GM12878 (cell line): ENCODE results near the gene PCDHGA8. TPM values are rescaled to one million over a fixed set of nuclear protein-coding genes. Genes with fewer than 3 reads are reported as not detected.

Experiments
- ATAC-seq: fragments of 200-7000 bp; cut with Tn5 transposase; 3 replicates; pipeline ENCODE4 v1.9.1; 2020; ENCODE audit warnings: mild to moderate bottlenecking, moderate library complexity
- BruUV-seq: library from RNA; stranded (reverse); fragments of 400-500 nt; replicated peaks from 2 replicates; lab custom pipeline; 2021; lab: Mats Ljungman, UMichigan
- CTCF ChIA-PET: fragments of 300-600 bp; sonication (Branson Sonifier 250); formaldehyde crosslinking; extraction: SDS; loops from one replicate; lab custom pipeline; 2021; ENCODE audit warnings: inconsistent platforms; lab: Yijun Ruan, JAX
- POLR2A ChIA-PET: fragments of 350-600 bp; formaldehyde crosslinking; extraction: SDS; loops from one replicate; lab custom pipeline; 2021; ENCODE audit warnings: inconsistent platforms; lab: Charles Lee
- RAD21 ChIA-PET: fragments of 300-600 bp; sonication (Branson Sonifier 250); formaldehyde crosslinking; loops from one replicate; lab custom pipeline; 2023; ENCODE audit warnings: antibody characterized with exemption; ENCODE audit not compliant: unreplicated experiment; lab: Charles Lee
- SMC1A ChIA-PET: fragments of 300-600 bp; sonication (Branson Sonifier 250); formaldehyde crosslinking; loops from one replicate; lab custom pipeline; 2023; ENCODE audit not compliant: unreplicated experiment, uncharacterized antibody; lab: Charles Lee
- DNase-seq: peaks from one replicate; pipeline ENCODE4 v3.0.0-alpha.2; 2011; ENCODE audit warnings: low read depth, low spot score
- FAIRE-seq: peaks from 3 replicates; lab custom pipeline; 2011; peaks lifted over from hg19 to GRCh38; lab: Jason Lieb, UNC
- H2AFZ ChIP-seq: 2 replicates; pipeline ENCODE4 v1.6.0; 2011; ENCODE audit warnings: low read depth, low read length, control low read depth; ENCODE audit not compliant: control insufficient read depth
- H3K27ac ChIP-seq: 2 replicates; pipeline ENCODE4 v1.5.1; 2011; ENCODE audit warnings: control low read depth; ENCODE audit not compliant: control insufficient read depth, insufficient read depth
- H3K27me3 ChIP-seq, 2 experiments: replicated peaks in 1 of 2; 2 replicates each; pipeline versions ENCODE4 v1.6.0 to v1.6.1; 2011; ENCODE audit warnings: low read length in 1 of 2; ENCODE audit not compliant: control insufficient read depth in 2 of 2, insufficient read depth in 2 of 2
- H3K36me3 ChIP-seq, 2 experiments: 2 replicates each; pipeline ENCODE4 v1.5.1; 2011; ENCODE audit warnings: low read length in 1 of 2; ENCODE audit not compliant: control insufficient read depth in 2 of 2, insufficient read depth in 2 of 2
- H3K4me1 ChIP-seq: 2 replicates; pipeline ENCODE4 v1.6.1; 2011; ENCODE audit warnings: mild to moderate bottlenecking, low read length, moderate library complexity, mixed read lengths; ENCODE audit not compliant: control insufficient read depth, insufficient read depth
- H3K4me2 ChIP-seq: 2 replicates; pipeline ENCODE4 v1.6.0; 2011; ENCODE audit warnings: control low read depth; ENCODE audit not compliant: control insufficient read depth, insufficient read depth
- H3K4me3 ChIP-seq: fragments of 200-600 bp; sonication (generic); 2 replicates; pipeline ENCODE4 v1.5.1; 2016
- H3K79me2 ChIP-seq: 2 replicates; pipeline ENCODE4 v1.6.0; 2011; ENCODE audit warnings: low read length; ENCODE audit not compliant: control insufficient read depth, insufficient read depth
- H3K9ac ChIP-seq: 2 replicates; pipeline ENCODE4 v1.8.0; 2011; ENCODE audit warnings: low read length, control low read depth, mixed read lengths; ENCODE audit not compliant: control insufficient read depth, insufficient read depth
- H3K9me3 ChIP-seq: replicated peaks from 3 replicates; pipeline ENCODE4 v1.5.1; 2011; ENCODE audit warnings: mild to moderate bottlenecking, low read length; ENCODE audit not compliant: control insufficient read depth, insufficient read depth
- H4K20me1 ChIP-seq: 2 replicates; pipeline ENCODE4 v1.6.0; 2011; ENCODE audit not compliant: control insufficient read depth, insufficient read depth
- ATF2 ChIP-seq: IDR thresholded peaks from 2 replicates; pipeline ENCODE4 v1.6.1; 2012; ENCODE audit warnings: low read length, inconsistent platforms
- CEBPB ChIP-seq, 2 experiments: fragments of 150-350 bp in 1 of 2; IDR thresholded peaks; 2 replicates each; pipeline ENCODE4 v1.6.1; 2012 to 2014; ENCODE audit warnings: low read depth in 2 of 2, low read length in 2 of 2, borderline replicate concordance in 1 of 2, inconsistent platforms in 1 of 2
- CREB1 ChIP-seq: IDR thresholded peaks from 2 replicates; pipeline ENCODE4 v1.6.1; 2012; ENCODE audit warnings: low read depth, mild to moderate bottlenecking, inconsistent platforms
- DPF2 ChIP-seq: fragments of 450-650 bp; IDR thresholded peaks from 2 replicates; pipeline ENCODE4 v1.6.1; 2017; ENCODE audit warnings: mild to moderate bottlenecking
- MEF2B ChIP-seq: fragments of 450-650 bp; IDR thresholded peaks from 2 replicates; pipeline ENCODE4 v1.6.1; 2018; ENCODE audit warnings: mild to moderate bottlenecking, moderate library complexity; ENCODE audit not compliant: partially characterized antibody, poor library complexity, severe bottlenecking
- MTA2 ChIP-seq: fragments of 450-650 bp; IDR thresholded peaks from 2 replicates; pipeline ENCODE4 v1.6.1; 2016; ENCODE audit warnings: low read depth, mild to moderate bottlenecking, moderate library complexity
- MYC ChIP-seq: IDR thresholded peaks from 2 replicates; pipeline ENCODE4 v1.6.1; 2011; ENCODE audit warnings: mild to moderate bottlenecking, low read length, moderate library complexity, inconsistent platforms; ENCODE audit not compliant: insufficient read depth, insufficient replicate concordance, insufficient read length, severe bottlenecking
- NBN ChIP-seq: fragments of 450-650 bp; IDR thresholded peaks from 2 replicates; pipeline ENCODE4 v1.6.1; 2016
- NFXL1 ChIP-seq: fragments of 450-650 bp; IDR thresholded peaks from 2 replicates; pipeline ENCODE4 v1.6.1; 2017; ENCODE audit warnings: antibody characterized with exemption, mild to moderate bottlenecking, borderline replicate concordance
- NR2C2 ChIP-seq: IDR thresholded peaks from 2 replicates; pipeline ENCODE4 v1.6.1; 2011; ENCODE audit warnings: borderline replicate concordance, low read depth; ENCODE audit not compliant: control insufficient read depth, insufficient read length
- SUZ12 ChIP-seq: fragments of 200-600 bp; sonication (generic); IDR thresholded peaks from one replicate; pipeline ENCODE4 v1.6.1; 2018; ENCODE audit warnings: antibody characterized with exemption, mild to moderate bottlenecking; ENCODE audit not compliant: unreplicated experiment
- ZNF622 ChIP-seq: fragments of 450-650 bp; IDR thresholded peaks from 2 replicates; pipeline ENCODE4 v1.6.1; 2017; ENCODE audit warnings: mild to moderate bottlenecking, inconsistent platforms
- ZNF687 ChIP-seq: fragments of 450-650 bp; IDR thresholded peaks from 2 replicates; pipeline ENCODE4 v1.6.1; 2017; ENCODE audit warnings: mild to moderate bottlenecking, moderate library complexity
- WGBS: methylation state at CpG from one replicate; pipeline ENCODE4 v1.1.6; 2016; ENCODE audit warnings: low lambda C conversion rate; ENCODE audit not compliant: insufficient replicate concordance, insufficient coverage; ENCODE audit errors: missing lambda C conversion rate; 5-methylcytosine and 5-hydroxymethylcytosine counted together
- in situ Hi-C: fragments of 300-500 bp; cut with MboI; formaldehyde crosslinking; loops from 9 replicates; pipeline ENCODE4 v1.14.3; 2018; ENCODE audit warnings: mixed read lengths
- intact Hi-C: fragments of 100-400 bp; cut with micrococcal nuclease; formaldehyde crosslinking; loops from one replicate; pipeline ENCODE4 v1.14.2; 2022; ENCODE audit not compliant: unreplicated experiment
- polyA plus RNA-seq, 11 experiments: library from polyadenylated mRNA; depleted of rRNA in 4 of 11; unstranded in 6 of 11; stranded (reverse) in 5 of 11; fragments of >200 nt; fragmentation: Nextera tagmentation in 4 of 11; fragmentation: Illumina TruSeq in 1 of 11; extraction: Ambion mirVana in 4 of 11; extraction: Trizol in 1 of 11; gene quantifications; 1 replicate in 1 of 11; 2 replicates in 10 of 11; pipeline versions ENCODE4 v1.2.1 to v1.2.3, GENCODE V29; 2011 to 2016; ENCODE audit warnings: inconsistent platforms in 2 of 11, missing spikeins in 2 of 11, low read depth in 1 of 11
- total RNA-seq, 4 experiments: library from RNA; depleted of rRNA in 3 of 4; stranded (reverse); fragments of >200 nt in 3 of 4; fragmentation: Illumina TruSeq in 1 of 4; extraction: Trizol in 1 of 4; gene quantifications; 2 replicates each; pipeline versions ENCODE4 v1.2.1 to v1.2.3, GENCODE V29; 2013 to 2021
- TF ChIP-seq, protein P1 (sequence below): IDR thresholded peaks from 2 replicates; pipeline ENCODE4 v1.6.1; 2011; ENCODE audit warnings: borderline replicate concordance, low read depth, mild to moderate bottlenecking, moderate library complexity, mixed read lengths, low read length; ENCODE audit not compliant: insufficient read depth; ENCODE audit errors: extremely low read length

PCDHGA8 gene
- total and polyA plus RNA-seq, 10 of the 15 experiments (the other 5 are each of a cell fraction or from before 2014, with no cell fraction given) = 0.01 to 0.04 TPM; not detected in 8

DNA sequence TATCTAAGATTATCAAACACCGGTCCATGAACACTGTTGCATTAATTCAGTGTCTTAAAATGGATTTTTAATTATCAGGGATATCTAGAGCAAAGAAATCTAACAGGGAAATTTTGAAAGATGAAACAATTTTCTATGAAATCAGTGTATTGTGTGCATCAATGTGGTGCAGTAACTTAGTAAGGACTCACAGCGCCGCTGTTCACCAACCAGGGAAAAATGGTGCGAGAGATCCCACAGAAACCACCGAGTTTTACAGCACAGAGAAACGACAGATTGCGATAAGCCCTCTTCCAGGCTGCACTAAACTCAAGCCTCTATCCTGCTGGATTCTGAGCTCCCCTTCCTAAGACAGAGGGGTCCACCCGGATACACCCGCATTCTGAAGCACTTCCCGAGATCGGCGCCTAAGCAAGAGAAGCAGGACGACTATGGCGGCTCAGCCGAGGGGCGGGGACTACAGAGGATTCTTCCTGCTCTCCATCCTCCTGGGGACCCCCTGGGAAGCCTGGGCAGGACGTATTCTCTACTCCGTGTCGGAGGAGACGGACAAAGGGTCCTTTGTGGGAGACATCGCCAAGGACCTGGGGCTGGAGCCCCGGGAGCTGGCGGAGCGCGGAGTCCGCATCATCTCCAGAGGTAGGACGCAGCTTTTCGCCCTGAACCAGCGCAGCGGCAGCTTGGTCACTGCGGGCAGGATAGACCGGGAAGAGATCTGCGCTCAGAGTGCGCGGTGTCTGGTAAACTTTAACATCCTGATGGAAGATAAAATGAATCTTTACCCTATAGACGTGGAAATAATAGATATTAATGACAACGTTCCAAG is 9.8 kb upstream of the PCDHGA8 start, which contains the start of gene PCDHGA7:
PCDHGA7 (plus strand) TSS at position 274 of the 826 bp plus-strand sequence; CDS start at position 432, 158 bp downstream.
- Histone ChIP-seq H3K27me3 (no peaks in the 10 kb centered on the region), H3K36me3 (no peaks in the 10 kb centered on the region), H3K4me1 (no peaks in the 10 kb centered on the region), H3K9me3 (no peaks in the 10 kb centered on the region; the same call in 2 of the 3 replicates), H3K79me2 (no peaks in the 10 kb centered on the region), H2AFZ (no peak within 1 kb of the TSS), H3K9ac (no peak within 1 kb of the TSS), H3K4me3 (no peak within 1 kb of the TSS), H3K27ac (no peak within 1 kb of the TSS), H4K20me1 (no peaks in the 10 kb centered on the region), H3K4me2 (no peak within 1 kb of the TSS)
- intact Hi-C loops = no loop called here
- FAIRE-seq = no peak
- ATAC-seq = no peak
- ChIA-PET CTCF (interaction anchor here (0.8 to 1.5 kb wide), 2 partner anchors 9 to 175 kb away, joined by 3 read pairs; no protein-coding TSS in a partner anchor), RAD21 (no interaction called here), POLR2A (no interaction called here), SMC1A (no interaction called here)
- DNase-seq = no peak
- in situ Hi-C loops = no loop called here
- WGBS = 13% methylated on average over 37 of the region's 37 CpGs
- BruUV-seq = no TSS peak
- TF ChIP-seq NBN (no peak), MYC (no peak), NR2C2 (no peak), ZNF622 (no peak), ATF2 (no peak), CEBPB (IDR thresholded peaks at IDR 0.05; ENCODE audit: borderline replicate concordance in 1 of 2, low read depth in 2 of 2, low read length in 2 of 2) (no peak), MTA2 (no peak), CREB1 (no peak), MEF2B (no peak), DPF2 (no peak), SUZ12 (no peak), NFXL1 (no peak), ZNF687 (no peak)
- TF ChIP-seq, protein P1, sequence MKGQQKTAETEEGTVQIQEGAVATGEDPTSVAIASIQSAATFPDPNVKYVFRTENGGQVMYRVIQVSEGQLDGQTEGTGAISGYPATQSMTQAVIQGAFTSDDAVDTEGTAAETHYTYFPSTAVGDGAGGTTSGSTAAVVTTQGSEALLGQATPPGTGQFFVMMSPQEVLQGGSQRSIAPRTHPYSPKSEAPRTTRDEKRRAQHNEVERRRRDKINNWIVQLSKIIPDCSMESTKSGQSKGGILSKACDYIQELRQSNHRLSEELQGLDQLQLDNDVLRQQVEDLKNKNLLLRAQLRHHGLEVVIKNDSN = no peak
